Mesenteric fat pad (tissue), 1 donor: ENCODE measurements around the gene G6PD. TPM values are rescaled to one million over a fixed set of nuclear protein-coding genes. Genes with fewer than 3 reads are reported as not detected.
"Not testable (repeated sequence)": the region's sequence is repeated elsewhere in the genome, so short reads cannot be mapped to it uniquely, and the experiment has no call there.

Source experiments
- DNase-seq: peaks from one replicate; pipeline ENCODE4 v3.0.0-alpha.2; 2020; ENCODE audit warnings: low spot score
- total RNA-seq: library from RNA; stranded (reverse); fragmentation: NEBNext Ultra II Directional; extraction: Animal tissue kit (Norgen Biotek cat#: 25700); gene quantifications from one replicate; pipeline ENCODE4 v1.2.1, GENCODE V29; 2021
- donor health status: DM: yes; HTN: yes; CAD: no.

Gene G6PD
- total RNA-seq, 1 donor from 2014 or later, result 110 TPM

- DNase-seq, result no peak
Observed at GRCh38 chrX:154545673-154546274, 872 bp downstream of the G6PD start.

GRCh38 chrX:154542723-154543424, 3.8 kb downstream of the G6PD start:
- DNase-seq, result no peak

- DNase-seq, result no peak
Observed at GRCh38 chrX:154541896-154542722, 4.5 kb downstream of the G6PD start.

DNA sequence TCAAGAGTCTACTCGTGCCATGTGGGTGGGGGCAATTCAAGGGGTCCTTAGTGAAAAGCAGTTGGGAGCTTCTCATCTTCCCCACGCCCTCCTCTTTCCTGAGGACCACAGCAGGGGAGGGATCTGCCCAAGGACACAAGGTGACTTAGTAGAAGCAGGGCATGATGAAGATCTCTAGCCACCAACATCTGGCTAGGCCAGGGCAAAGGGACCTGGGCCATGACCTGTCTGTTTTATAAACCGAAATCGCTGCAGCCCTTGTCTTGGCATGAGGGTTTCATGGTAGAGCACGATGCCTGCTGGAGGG, 5.1 kb downstream of the G6PD start:
- no peak for DNase-seq

- DNase-seq, result no peak
Observed at GRCh38 chrX:154540897-154541535, 5.6 kb downstream of the G6PD start.

- DNase-seq, result not testable (repeated sequence)
Observed at GRCh38 chrX:154540365-154540764, 6.3 kb downstream of the G6PD start.

DNA sequence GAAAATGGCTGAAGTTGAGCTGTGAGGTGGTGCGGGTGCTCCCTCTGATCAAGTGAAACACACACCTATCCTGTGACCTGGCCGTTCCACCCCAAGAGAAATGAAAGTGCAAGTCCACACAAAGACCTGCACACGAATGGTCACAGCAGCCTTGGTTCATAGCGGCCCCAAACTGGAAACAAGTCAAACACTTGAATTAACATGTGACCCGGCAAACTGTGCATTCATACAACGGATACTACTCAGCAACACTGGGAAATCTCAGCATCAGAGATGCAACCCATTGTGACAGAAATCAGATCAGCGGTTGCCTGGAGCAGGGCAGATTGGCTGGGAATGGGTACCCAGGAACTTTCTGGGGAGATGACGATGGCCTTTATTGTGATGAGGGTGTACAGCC, 7.6 kb downstream of the G6PD start:
- DNase-seq, result no peak

DNA sequence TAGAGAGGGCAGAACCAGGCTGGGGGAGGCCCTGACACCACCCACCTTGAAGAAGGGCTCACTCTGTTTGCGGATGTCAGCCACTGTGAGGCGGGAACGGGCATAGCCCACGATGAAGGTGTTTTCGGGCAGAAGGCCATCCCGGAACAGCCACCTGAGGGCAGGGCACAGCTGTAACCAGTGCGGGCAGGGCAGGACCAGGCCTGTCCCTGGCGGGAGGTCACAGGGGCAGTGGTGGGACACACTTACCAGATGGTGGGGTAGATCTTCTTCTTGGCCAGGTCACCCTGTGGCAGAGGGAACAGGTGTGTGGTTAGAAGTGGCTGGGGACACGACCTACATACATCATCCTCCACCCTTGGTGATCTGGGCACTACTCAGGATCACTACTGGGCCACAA, 10.8 kb downstream of the G6PD start:
- DNase-seq, result no peak

DNA sequence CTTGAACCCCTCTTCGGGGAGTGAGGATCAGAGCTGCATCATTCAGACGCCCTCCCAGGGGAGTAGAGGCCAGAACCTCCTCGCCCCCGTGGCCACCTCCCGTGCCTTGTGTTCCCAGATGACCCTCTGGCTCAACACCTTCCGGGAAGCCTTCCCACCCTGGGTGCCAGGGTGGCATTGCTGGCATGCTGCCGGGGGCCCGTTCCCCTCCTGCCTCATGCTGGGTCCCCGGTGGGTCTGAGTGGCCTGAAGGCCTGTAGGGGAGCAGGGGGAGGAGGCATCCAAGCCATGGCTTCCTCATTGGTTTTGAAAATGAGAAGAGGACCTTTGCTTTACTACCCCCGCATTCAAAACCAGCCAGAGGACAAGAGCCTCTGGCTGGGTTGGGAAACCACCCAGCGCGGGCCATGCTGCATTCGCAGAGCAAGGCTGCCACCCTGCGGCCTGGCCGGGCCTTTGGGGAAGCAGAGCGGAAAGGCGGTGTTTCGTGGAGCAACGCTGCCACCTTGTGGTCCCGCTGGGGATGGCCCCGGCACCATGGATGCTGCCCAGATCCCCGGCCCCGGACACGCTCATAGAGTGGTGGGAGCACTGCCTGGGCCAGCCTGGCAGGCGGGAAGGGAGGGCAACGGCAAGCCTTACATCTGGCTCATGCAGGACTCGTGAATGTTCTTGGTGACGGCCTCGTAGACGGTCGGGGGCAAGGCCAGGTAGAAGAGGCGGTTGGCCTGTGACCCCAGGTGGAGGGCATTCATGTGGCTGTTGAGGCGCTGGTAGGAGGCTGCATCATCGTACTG, 11.9 kb downstream of the G6PD start:
- peak; percentile 97 for DNase-seq

DNA sequence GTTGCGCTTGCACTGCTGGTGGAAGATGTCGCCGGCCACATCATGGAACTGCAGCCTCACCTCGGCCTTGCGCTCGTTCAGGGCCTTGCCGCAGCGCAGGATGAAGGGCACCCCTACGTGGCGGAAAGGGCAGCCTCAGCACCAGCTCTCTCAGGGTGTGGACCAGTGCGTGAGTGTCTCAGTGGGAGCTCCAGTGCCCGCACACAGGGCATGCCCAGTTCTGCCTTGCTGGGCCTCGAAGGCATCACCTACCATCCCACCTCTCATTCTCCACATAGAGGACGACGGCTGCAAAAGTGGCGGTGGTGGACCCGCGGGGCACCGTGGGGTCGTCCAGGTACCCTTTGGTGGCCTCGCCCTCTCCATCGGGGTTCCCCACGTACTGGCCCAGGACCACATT, 14.0 kb downstream of the G6PD start:
- DNase-seq, result no peak

DNA sequence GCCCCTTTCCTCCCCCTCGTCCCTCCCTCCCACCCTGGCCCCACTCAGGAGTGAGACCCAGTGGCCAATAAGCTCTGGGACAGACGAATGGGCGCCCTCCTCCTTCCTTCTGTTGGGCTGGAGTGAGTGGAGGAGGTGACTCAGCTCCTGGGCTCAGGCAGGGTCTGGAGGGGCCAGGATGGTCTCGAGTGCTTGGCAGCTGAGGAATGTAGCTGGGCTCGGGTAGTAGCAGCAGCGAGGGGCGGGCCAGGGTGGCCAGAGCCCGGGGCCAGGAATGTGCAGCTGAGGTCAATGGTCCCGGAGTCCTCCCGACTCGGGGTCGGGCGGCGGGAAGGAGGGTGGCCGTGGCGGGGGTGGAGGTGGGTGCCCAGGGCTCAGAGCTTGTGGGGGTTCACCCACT, 15.0 kb downstream of the G6PD start:
- no peak for DNase-seq

GRCh38 chrX:154530286-154530685, 16.4 kb downstream of the G6PD start:
- DNase-seq, result no peak

- DNase-seq, result no peak
Observed at GRCh38 chrX:154529206-154529612, 17.4 kb downstream of the G6PD start.

DNA sequence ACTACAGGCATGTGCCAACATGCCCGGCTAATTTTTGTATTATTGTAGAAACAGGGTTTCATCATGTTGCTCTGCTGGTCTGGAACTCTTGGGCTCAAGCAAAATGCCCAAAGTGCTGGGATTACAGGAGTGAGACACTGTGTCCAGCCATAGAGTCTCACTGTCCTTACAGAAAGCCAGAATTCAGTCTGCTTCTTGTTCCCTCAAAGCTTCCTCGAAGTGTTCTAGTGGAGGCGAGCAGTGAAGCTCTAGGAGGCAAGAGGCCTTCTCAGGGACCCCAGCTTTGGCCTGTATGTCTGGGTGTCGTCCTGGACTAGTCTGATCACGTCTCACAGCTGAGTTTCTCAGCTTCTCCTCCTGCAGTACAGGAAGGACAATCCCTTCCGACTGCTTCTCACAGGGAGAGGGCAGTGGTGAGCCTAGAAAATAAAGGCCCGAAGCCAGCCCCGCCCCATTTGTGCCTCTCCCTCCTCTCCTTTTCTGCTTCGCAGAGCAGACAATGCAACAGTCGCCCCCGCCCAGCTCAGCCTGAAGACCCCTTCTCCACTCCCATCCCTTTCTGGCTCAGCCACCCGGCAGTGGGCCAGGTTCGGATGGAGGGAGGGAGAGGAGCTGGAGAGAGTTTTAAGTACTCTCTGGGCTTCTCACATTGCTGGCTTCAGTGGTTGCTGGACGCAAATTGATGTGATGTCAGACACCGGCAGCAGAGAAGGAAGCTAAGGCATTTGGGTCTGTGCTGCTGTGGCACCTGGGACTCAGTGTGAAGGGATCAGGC, 19.6 kb downstream of the G6PD start:
- DNase-seq, result no peak

GRCh38 chrX:154525606-154526490, 20.8 kb downstream of the G6PD start:
- DNase-seq, result no peak

DNA sequence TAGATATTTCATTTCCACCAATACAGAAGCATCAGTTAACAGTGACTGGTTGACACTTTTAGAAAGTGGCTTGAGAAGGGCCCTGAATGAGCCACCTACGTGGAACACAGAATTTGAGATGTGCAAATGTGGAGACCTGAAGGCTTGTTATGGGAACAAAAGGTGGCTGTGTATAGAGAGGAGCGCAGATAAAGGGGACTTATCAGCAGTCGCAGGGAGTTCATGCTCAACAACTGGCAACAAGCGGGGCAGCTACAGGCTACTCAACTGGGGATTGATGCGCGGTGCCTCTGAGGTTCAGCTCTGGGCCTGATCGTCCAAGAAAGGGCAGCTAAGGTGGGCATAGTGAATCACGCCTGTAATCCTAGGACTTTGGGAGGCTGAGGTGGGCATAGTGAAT, 27.3 kb downstream of the G6PD start:
- no peak for DNase-seq

- DNase-seq, result no peak
Observed at GRCh38 chrX:154517101-154517781, 29.4 kb downstream of the G6PD start.

DNA sequence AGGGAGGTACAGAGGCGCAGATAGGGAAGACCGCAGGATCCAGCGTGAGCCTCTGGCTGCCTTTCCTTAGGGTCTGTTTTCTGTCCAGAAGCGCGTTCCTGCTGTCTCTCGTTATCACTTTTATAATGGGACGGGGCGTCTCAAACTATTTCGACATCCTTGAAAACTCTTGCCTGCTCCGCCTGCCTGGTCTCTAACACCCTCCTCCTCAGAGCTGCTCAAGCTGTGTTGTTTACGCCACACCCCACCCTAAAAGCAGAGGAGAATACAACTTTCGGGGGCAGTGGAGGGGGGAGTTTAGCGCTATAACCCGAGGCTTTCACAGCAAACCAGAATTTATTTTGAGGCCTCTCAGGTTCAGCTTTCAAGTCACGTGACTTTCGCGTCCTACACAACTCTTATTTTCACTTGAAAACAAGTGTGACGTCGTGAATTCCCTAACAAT, 30.0 kb downstream of the G6PD start:
- no peak for DNase-seq
